GM19023 (cell line): Measurements from ENCODE around the gene UBE2D3.

Source experiments
- ATAC-seq: cut with Tn5 transposase; IDR thresholded peaks from one replicate; pipeline ENCODE4 v1.9.1; 2021; ENCODE audit warnings: mild to moderate bottlenecking, moderate library complexity; ENCODE audit not compliant: unreplicated experiment

Gene UBE2D3

DNA sequence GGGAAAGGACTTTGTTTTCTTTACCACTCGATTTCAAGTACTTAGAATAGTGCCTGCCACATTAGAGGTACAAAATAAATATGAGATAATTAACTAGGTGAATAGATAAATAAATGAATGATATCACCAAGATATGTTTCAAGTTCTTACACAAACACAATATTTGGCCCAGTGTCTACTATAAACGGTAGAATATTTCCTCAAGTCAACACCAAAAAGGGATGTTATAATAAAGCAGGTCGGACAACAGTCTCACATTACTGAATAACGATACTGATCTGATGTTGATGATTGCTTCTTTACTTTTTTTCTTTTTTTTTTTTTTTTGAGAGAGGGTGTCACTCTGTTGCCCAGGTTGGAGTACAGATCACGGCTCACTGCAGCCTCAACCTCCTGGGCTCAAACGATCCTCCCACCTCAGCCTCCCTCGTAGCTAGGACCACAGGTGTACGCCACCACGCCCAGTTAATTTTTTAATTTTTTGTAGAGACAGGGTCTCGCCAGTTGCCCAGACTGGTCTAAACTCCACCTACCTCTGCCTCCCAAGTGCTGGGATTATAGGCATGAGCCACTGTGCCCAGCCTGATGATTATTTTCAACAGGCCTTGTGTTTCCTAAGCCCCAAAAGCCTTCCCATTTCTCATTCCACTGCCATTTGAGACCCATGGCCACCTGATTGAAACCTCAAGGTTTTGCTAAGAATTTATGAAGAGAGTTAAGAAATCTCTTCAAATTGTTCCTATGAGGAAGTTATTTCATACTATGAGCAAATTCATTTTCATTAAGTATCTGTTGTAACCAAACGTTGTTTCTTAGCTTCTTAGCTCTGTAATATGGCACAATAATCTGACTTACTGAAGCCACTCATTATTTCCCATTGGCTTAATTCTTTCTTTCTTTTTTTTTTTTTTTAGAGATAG is 68.8 kb downstream of the UBE2D3 start:
- ATAC-seq: no peak

DNA sequence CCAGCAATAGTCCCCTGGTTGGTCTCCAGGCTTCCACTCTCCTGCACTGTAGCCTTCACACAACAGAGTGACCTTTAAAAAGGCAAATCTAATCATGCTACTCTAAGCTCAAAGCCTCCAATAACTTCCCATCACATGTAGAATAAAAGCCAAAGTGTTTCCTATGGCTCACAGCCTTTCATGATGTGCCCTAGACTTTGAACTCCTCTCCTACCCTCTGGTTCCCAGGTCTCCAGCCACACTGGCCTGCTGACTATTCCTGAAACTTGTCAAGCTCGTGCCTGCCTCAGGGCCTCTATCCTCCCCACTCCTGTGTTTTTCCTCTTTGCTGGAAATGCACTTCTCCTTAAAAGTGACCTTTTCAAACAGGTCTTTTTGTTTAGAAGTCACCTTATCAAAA is 69.7 kb downstream of the UBE2D3 start:
- ATAC-seq: no peak

DNA sequence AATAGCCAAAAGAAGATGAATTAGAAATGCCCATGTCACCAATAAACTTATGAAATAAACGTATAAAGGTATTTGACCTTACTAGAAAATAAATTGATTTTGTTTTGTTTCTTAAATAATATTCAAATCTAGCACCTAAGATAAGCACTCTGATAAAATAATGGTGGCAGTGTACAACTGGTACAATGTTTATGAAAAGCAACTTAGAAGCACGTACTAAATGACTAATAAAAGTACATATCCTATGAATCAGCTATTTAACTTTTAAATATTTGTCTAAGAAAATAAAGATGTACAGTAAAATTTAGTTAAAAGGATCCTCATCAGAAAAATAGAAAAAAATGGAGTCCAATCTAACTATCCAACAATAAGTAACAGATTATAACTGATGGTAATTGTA is 73.3 kb downstream of the UBE2D3 start:
- no peak for ATAC-seq

DNA sequence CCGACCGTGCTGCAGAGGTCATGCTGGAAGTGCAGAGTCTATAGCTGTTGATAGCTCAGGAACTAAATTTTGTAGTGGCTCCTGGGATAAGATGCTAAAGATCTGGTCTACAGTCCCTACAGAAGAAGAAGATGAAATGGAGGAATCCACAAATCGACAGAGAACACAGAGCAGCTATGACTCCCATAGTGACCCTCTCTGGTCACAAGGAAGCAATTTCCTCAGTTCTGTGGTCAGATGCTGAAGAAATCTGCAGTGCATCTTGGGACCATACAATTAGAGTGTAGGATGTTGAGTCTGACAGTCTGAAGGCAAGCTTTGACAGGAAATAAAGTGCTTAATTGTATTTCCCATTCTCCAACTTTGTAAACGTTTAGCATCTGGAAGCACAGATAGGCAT is 75.4 kb downstream of the UBE2D3 start:
- ATAC-seq: no peak
